ENCODE results near the gene MUS81. TPM values are rescaled to one million over a fixed set of nuclear protein-coding genes. Genes with fewer than 3 reads are reported as not detected.
A peak's percentile ranks its signal among the peaks of the same experiment; 100 is the strongest.
"Not testable (repeated sequence)": the region's sequence is repeated elsewhere in the genome, so short reads cannot be mapped to it uniquely, and the experiment has no call there.

MUS81 gene
- total RNA-seq, 3 donors from 2014 or later (not counting 1 experiment from before 2014, with no cell fraction given): 71.6 to 93.4 (median 73.6) TPM

GRCh38 chr11:65847746-65848145, 12.5 kb upstream of the MUS81 start:
- no peak overlapping the region for H3K27ac ChIP-seq (ENCODE audit: low read length)
- H3K4me1 Mint-ChIP-seq: peaks cover 0 to 8% of the 10 kb centered on the region in 2 donors
- H3K4me3 ChIP-seq (ENCODE audit: low read length): no peak overlapping the region
- H3K36me3 ChIP-seq (ENCODE audit: control insufficient read depth, insufficient read depth, low read length): peaks cover 19% of the 10 kb centered on the region
- no peak for DNase-seq
- no peaks in the 10 kb centered on the region for H3K27me3 Mint-ChIP-seq (ENCODE audit: low read depth in 2 of 2)
- no peak overlapping the region for H3K27ac Mint-ChIP-seq
- intact Hi-C loops (cut with micrococcal nuclease): no loop called here
- ATAC-seq: no peak
- 91% methylated on average over 3 of the region's 3 CpGs for WGBS (ENCODE audit: insufficient coverage)
- no peak overlapping the region for H3K4me3 Mint-ChIP-seq
- H3K9me3 ChIP-seq (ENCODE audit: control insufficient read depth, insufficient read depth, low read length): peaks cover 4% of the 10 kb centered on the region
- TF ChIP-seq CTCF (IDR thresholded peaks at IDR 0.05): no peak
- H3K36me3 Mint-ChIP-seq: no peaks in the 10 kb centered on the region
- no peaks in the 10 kb centered on the region for H3K27me3 ChIP-seq (ENCODE audit: control insufficient read depth, insufficient read depth, low read length)
- no peaks in the 10 kb centered on the region for H3K4me1 ChIP-seq (ENCODE audit: control insufficient read depth, insufficient read depth, low read length)
- no peaks in the 10 kb centered on the region for H3K9me3 Mint-ChIP-seq

GRCh38 chr11:65848693-65849092, 11.5 kb upstream of the MUS81 start:
- H3K4me3 Mint-ChIP-seq; ATAC-seq; H3K27me3 Mint-ChIP-seq (ENCODE audit: low read depth in 2 of 2); H3K27me3 ChIP-seq (ENCODE audit: control insufficient read depth, insufficient read depth, low read length); H3K27ac ChIP-seq (ENCODE audit: low read length); intact Hi-C loops (cut with micrococcal nuclease); H3K4me1 ChIP-seq (ENCODE audit: control insufficient read depth, insufficient read depth, low read length); H3K9me3 Mint-ChIP-seq; H3K27ac Mint-ChIP-seq; H3K36me3 Mint-ChIP-seq; H3K4me3 ChIP-seq (ENCODE audit: low read length); H3K9me3 ChIP-seq (ENCODE audit: control insufficient read depth, insufficient read depth, low read length): not testable (repeated sequence)
- WGBS (ENCODE audit: insufficient coverage): 76% methylated on average over 7 of the region's 7 CpGs
- DNase-seq: peak in 1 of 2 donors; percentile 3
- H3K4me1 Mint-ChIP-seq: peaks cover 4 to 13% of the 10 kb centered on the region in 2 donors
- peaks cover 28% of the 10 kb centered on the region for H3K36me3 ChIP-seq (ENCODE audit: control insufficient read depth, insufficient read depth, low read length)

- ATAC-seq (no peak), DNase-seq (no peak)
- TF ChIP-seq CTCF (IDR thresholded peaks at IDR 0.05): no peak
- Mint-ChIP-seq H3K9me3 (no peaks in the 10 kb centered on the region), H3K36me3 (peaks cover 3% of the 10 kb centered on the region), H3K27me3 (ENCODE audit: low read depth in 2 of 2) (no peaks in the 10 kb centered on the region), H3K27ac (no peak overlapping the region), H3K4me3 (no peak overlapping the region), H3K4me1 (peaks cover 11 to 20% of the 10 kb centered on the region in 2 donors)
- intact Hi-C loops (cut with micrococcal nuclease): no loop called here
- Histone ChIP-seq H3K27ac (ENCODE audit: low read length) (no peak overlapping the region), H3K4me1 (ENCODE audit: control insufficient read depth, insufficient read depth, low read length) (peaks cover 10% of the 10 kb centered on the region), H3K36me3 (ENCODE audit: control insufficient read depth, insufficient read depth, low read length) (peaks cover 35% of the 10 kb centered on the region), H3K9me3 (ENCODE audit: control insufficient read depth, insufficient read depth, low read length) (peaks cover 4% of the 10 kb centered on the region), H3K4me3 (ENCODE audit: low read length) (no peak overlapping the region), H3K27me3 (ENCODE audit: control insufficient read depth, insufficient read depth, low read length) (no peaks in the 10 kb centered on the region)
- WGBS (ENCODE audit: insufficient coverage): 88% methylated on average over 8 of the region's 8 CpGs
Measured at GRCh38 chr11:65849366-65849765, 10.9 kb upstream of the MUS81 start.

GRCh38 chr11:65849771-65850216, 10.4 kb upstream of the MUS81 start:
- Mint-ChIP-seq H3K27ac (no peak overlapping the region), H3K27me3 (ENCODE audit: low read depth in 2 of 2) (no peaks in the 10 kb centered on the region), H3K4me1 (peaks cover 15 to 24% of the 10 kb centered on the region in 2 donors), H3K36me3 (peaks cover 7% of the 10 kb centered on the region), H3K9me3 (no peaks in the 10 kb centered on the region), H3K4me3 (no peak overlapping the region)
- no peaks in the 10 kb centered on the region for H3K27me3 ChIP-seq (ENCODE audit: control insufficient read depth, insufficient read depth, low read length)
- H3K4me1 ChIP-seq (ENCODE audit: control insufficient read depth, insufficient read depth, low read length): peaks cover 13% of the 10 kb centered on the region
- H3K9me3 ChIP-seq (ENCODE audit: control insufficient read depth, insufficient read depth, low read length): peaks cover 4% of the 10 kb centered on the region
- DNase-seq (peak in 1 of 2 donors; percentile 12), ATAC-seq (no peak)
- intact Hi-C loops (cut with micrococcal nuclease): no loop called here
- TF ChIP-seq CTCF (IDR thresholded peaks at IDR 0.05): no peak
- no peak overlapping the region for H3K27ac ChIP-seq (ENCODE audit: low read length)
- 84% methylated on average over 16 of the region's 16 CpGs for WGBS (ENCODE audit: insufficient coverage)
- peaks cover 39% of the 10 kb centered on the region for H3K36me3 ChIP-seq (ENCODE audit: control insufficient read depth, insufficient read depth, low read length)
- H3K4me3 ChIP-seq (ENCODE audit: low read length): no peak overlapping the region
